22Rv1 (cell line): ENCODE measurements around the gene GRIFIN.

Source experiments
- H3K27ac ChIP-seq: fragments of 450-650 bp; 2 replicates; pipeline ENCODE4 v1.5.1; 2017
- ZFX ChIP-seq: fragments of 450-650 bp; IDR thresholded peaks from 2 replicates; pipeline ENCODE4 v1.6.1; 2017; ENCODE audit warnings: antibody characterized with exemption, borderline replicate concordance
- TF ChIP-seq, protein P1 (sequence below): fragments of 450-650 bp; IDR thresholded peaks from 2 replicates; pipeline ENCODE4 v1.5.1; 2017; ENCODE audit warnings: mild to moderate bottlenecking

GRIFIN gene

DNA sequence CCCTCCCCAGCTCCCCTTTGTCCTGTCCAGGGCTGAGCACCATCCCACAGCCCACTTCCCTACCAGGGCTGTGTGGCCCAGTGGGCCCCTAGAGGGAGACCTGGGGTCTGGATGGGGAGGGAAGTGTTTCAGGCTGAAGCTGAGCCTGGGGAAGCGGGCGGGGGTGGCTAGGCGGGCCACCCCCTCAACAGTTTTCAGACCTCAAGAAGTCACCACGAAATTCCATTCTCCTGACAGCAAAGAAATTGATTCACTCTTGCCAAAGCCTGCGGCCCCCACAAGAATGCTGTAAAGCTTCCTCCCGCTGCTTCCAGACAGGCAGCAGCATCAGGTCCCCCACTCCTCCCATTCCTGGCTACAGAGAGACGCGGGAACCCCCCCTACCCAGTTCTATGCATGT, 40.8 kb upstream of the GRIFIN start:
- H3K27ac ChIP-seq: no peak overlapping the region
- no peak for TF ChIP-seq ZFX
- TF ChIP-seq, protein P1, sequence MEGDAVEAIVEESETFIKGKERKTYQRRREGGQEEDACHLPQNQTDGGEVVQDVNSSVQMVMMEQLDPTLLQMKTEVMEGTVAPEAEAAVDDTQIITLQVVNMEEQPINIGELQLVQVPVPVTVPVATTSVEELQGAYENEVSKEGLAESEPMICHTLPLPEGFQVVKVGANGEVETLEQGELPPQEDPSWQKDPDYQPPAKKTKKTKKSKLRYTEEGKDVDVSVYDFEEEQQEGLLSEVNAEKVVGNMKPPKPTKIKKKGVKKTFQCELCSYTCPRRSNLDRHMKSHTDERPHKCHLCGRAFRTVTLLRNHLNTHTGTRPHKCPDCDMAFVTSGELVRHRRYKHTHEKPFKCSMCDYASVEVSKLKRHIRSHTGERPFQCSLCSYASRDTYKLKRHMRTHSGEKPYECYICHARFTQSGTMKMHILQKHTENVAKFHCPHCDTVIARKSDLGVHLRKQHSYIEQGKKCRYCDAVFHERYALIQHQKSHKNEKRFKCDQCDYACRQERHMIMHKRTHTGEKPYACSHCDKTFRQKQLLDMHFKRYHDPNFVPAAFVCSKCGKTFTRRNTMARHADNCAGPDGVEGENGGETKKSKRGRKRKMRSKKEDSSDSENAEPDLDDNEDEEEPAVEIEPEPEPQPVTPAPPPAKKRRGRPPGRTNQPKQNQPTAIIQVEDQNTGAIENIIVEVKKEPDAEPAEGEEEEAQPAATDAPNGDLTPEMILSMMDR: no peak

DNA sequence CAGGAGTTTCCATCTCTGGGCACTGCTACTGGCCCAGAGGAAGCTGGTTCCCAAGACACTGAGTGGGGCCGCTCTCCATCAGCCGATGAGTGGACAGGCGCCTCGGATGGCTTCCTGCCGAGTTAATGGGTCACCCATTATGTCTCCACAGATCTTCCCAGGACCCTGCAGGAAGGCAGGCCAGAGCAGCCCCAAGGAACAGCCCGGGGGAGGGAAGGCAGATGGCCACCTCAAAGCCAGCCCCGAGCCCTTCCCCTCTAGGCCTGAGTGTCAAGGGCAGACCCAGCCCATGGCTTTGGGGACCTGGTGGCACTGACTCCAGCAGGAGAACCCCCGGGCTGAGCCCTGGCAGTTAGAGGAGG, 40.0 kb upstream of the GRIFIN start:
- H3K27ac ChIP-seq: no peak overlapping the region
- no peak for TF ChIP-seq ZFX
- TF ChIP-seq, protein P1: no peak

DNA sequence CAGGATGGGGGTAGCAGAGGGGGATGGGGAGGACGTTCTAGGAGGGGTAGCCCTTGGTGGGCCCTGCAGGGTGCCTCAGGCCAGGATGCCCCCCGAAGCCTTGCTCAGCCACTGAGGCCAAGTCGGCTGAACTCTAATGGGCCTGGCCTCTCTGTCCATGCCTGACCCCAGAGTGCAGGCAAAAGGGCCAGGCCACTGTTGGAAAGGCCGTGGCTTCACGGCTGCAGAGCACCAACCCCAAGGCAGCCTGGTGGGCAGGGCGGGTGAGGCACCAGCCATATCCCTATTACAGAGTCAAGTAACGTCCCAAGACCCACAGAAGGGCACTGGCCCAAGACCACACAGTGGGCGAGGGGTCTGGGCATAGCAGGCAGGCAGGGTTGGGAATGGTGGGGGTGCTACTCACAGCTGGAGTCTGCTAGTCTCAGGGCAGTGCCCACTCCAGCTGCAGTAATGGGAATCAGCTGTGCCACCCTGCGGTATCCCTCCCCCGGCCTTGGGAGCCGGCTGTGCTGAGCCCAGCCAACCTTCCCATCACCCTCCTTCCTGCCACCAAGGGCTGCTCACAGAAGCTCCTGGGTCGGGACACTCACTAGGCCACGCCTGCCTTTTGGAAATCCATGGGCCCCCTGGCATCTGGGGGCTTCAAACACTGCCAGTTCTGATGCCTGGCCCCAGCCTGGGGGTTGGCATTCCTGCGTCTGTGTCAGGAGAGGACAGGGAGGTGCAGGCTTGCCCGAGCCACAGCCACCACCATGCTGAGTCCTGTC, 39.4 kb upstream of the GRIFIN start:
- TF ChIP-seq, protein P1: no peak
- no peak for TF ChIP-seq ZFX
- H3K27ac ChIP-seq: no peak overlapping the region

DNA sequence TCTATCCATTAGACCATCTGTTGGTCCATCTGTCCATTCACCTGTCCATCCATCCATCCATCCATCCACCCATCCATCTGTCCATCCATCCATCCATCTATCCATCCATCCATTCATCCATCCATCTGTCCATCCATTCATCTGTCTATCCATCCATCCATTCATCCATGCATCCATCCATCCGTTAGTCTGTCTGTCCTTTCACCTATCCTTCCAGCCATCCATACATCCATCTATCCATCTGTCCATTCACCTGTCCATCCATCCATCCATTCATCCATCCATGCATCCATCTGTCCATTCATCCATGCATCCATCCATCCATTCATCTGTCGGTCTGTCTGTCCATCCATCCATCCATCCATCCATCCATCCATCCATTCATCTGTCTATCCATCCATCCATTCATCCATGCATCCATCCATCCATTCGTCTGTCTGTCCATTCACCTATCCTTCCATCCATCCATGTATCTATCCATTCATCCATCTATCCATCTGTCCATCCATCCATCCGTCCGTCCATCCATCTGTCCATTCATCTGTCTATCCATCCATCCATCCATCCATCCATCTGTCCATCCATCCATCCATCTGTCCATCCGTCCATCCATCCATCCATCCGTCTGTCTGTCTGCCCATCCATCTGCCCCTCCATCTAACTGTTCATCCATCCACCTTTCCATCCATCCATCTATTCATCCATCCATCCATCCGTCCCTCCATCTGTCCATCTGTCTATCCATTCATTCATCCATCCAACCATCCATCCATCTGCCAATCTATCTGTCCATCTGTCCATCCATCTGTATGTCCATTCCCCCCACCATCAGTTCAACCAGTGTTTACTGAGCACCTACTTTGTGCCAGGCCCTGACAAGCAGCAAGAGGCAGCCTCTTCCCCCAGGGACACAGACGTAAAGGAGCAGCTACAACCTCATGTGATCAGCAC, 38.5 kb upstream of the GRIFIN start:
- TF ChIP-seq, protein P1: no peak
- TF ChIP-seq ZFX: no peak
- no peak overlapping the region for H3K27ac ChIP-seq

DNA sequence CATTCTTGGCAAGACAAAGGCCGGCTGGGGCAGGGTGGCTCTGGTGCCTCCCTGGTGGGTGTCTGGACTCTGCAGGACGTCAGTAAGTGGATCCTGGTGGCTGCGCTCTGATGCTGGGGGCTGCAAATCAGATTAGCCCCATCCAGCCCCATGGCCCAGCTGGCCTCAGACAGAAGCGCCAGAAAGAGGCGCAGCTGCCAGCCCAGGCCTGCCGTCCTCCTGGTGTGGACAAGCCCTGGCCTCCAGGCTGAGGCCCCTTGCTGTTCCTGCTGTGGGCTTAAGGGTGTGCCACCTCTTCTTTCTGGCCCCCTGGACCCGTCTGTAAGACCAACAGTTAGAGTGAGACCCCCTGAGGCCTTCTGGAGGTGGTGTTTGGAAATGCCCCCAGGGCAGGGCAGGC, 37.5 kb upstream of the GRIFIN start:
- H3K27ac ChIP-seq: no peak overlapping the region
- TF ChIP-seq, protein P1: no peak
- no peak for TF ChIP-seq ZFX

DNA sequence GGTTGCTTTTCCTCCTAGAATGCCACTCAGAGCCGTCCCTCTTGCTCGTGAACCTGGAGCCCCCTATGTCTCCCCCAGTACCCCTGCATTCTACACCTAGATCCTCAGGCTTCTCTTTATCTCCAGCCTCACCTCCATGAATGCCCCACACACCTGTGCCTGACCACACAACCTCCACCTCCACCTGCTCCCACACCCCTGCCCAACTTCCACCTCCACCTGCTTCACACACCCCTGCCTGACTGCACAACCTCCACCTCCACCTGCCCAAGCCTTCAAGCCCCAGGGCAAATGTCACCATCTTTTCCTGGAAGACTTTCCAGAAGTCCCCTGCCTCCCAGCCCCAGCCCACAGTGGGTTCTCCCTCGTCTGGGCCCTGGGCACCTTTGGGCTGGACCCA, 36.5 kb upstream of the GRIFIN start:
- TF ChIP-seq, protein P1: no peak
- no peak for TF ChIP-seq ZFX
- H3K27ac ChIP-seq: peak overlapping the region; percentile 78
